Upper lobe of left lung (tissue), 4 donors: ENCODE data around the gene NOTCH1.

Experiments
- CTCF ChIP-seq, 6 experiments: fragments of 450-650 bp in 4 of 6; fragments of 200-600 bp in 2 of 6; sonication (generic) in 2 of 6; IDR thresholded peaks; one replicate each; pipeline ENCODE4 v1.5.1; 2016 to 2019; ENCODE audit warnings: antibody characterized with exemption in 6 of 6
- EP300 ChIP-seq, 4 donors: sonication (generic); formaldehyde crosslinking; IDR thresholded peaks; one replicate each; pipeline ENCODE4 v1.5.1; 2017; ENCODE audit warnings: antibody characterized with exemption in 4 of 4, control low read depth in 2 of 4
- POLR2A ChIP-seq, 4 donors: fragments of 450-650 bp; IDR thresholded peaks; one replicate each; pipeline ENCODE4 v1.5.1; 2016 to 2017; ENCODE audit warnings: antibody characterized with exemption in 4 of 4, mild to moderate bottlenecking in 2 of 4
- POLR2AphosphoS5 ChIP-seq, 2 donors: sonication (generic); formaldehyde crosslinking; IDR thresholded peaks; one replicate each; pipeline ENCODE4 v1.5.1; 2017; ENCODE audit warnings: antibody characterized with exemption in 2 of 2

- TF ChIP-seq CTCF (IDR thresholded peaks at IDR 0.05) (no peak), POLR2A (IDR thresholded peaks at IDR 0.05) (no peak), POLR2AphosphoS5 (IDR thresholded peaks at IDR 0.05) (no peak), EP300 (IDR thresholded peaks at IDR 0.05) (no peak)
Measured at GRCh38 chr9:136578626-136578914, 32.7 kb upstream of the NOTCH1 start.
